HG02943 (cell line): ENCODE measurements around the gene CADPS2.

ENCODE experiments used
- ATAC-seq: cut with Tn5 transposase; IDR thresholded peaks from one replicate; pipeline ENCODE4 v1.9.1; 2021; ENCODE audit warnings: mild to moderate bottlenecking, low read depth, moderate library complexity; ENCODE audit not compliant: unreplicated experiment

The CADPS2 gene

GRCh38 chr7:122470859-122471258 lies 415.4 kb downstream of the CADPS2 start:
- ATAC-seq, result no peak

- ATAC-seq, result no peak
Measured at GRCh38 chr7:122468945-122469344, 417.3 kb downstream of the CADPS2 start.

- no peak for ATAC-seq
Measured at GRCh38 chr7:122467661-122468449, 418.4 kb downstream of the CADPS2 start.

GRCh38 chr7:122465296-122465695 lies 421.0 kb downstream of the CADPS2 start:
- no peak for ATAC-seq

- no peak for ATAC-seq
Measured at GRCh38 chr7:122463631-122464030, 422.6 kb downstream of the CADPS2 start.

GRCh38 chr7:122460936-122461335 lies 425.3 kb downstream of the CADPS2 start:
- no peak for ATAC-seq

GRCh38 chr7:122457969-122458368 lies 428.3 kb downstream of the CADPS2 start:
- ATAC-seq, result no peak

- ATAC-seq, result no peak
Measured at GRCh38 chr7:122457325-122457724, 428.9 kb downstream of the CADPS2 start.

GRCh38 chr7:122454776-122455507 lies 431.3 kb downstream of the CADPS2 start:
- no peak for ATAC-seq

- ATAC-seq, result no peak
Measured at GRCh38 chr7:122453432-122453831, 432.8 kb downstream of the CADPS2 start.

GRCh38 chr7:122448893-122449589 lies 437.2 kb downstream of the CADPS2 start:
- ATAC-seq, result no peak

- no peak for ATAC-seq
Measured at GRCh38 chr7:122442929-122443328, 443.3 kb downstream of the CADPS2 start.

GRCh38 chr7:122438492-122438891 lies 447.8 kb downstream of the CADPS2 start:
- no peak for ATAC-seq

- no peak for ATAC-seq
Measured at GRCh38 chr7:122438006-122438405, 448.3 kb downstream of the CADPS2 start.

GRCh38 chr7:122433765-122434164 lies 452.5 kb downstream of the CADPS2 start:
- no peak for ATAC-seq

GRCh38 chr7:122430710-122431109 lies 455.6 kb downstream of the CADPS2 start:
- no peak for ATAC-seq

GRCh38 chr7:122429926-122430325 lies 456.3 kb downstream of the CADPS2 start:
- ATAC-seq, result no peak

- no peak for ATAC-seq
Measured at GRCh38 chr7:122425731-122426130, 460.5 kb downstream of the CADPS2 start.

- no peak for ATAC-seq
Measured at GRCh38 chr7:122423591-122423990, 462.7 kb downstream of the CADPS2 start.

- ATAC-seq, result no peak
Measured at GRCh38 chr7:122416336-122416735, 469.9 kb downstream of the CADPS2 start.

GRCh38 chr7:122415510-122415909 lies 470.8 kb downstream of the CADPS2 start:
- no peak for ATAC-seq
